ENCODE data around the gene MOB3A. TPM values are rescaled to one million over a fixed set of nuclear protein-coding genes. Genes with fewer than 3 reads are reported as not detected.

Gene MOB3A
- total and polyA plus RNA-seq, 9 of the 15 experiments (the other 6 are each of a cell fraction or from before 2014, with no cell fraction given) = 1.1 to 24.1 (median 6.0) TPM

GRCh38 chr19:2096480-2097202, 515 bp upstream of the MOB3A start, which contains the start of gene IZUMO4 (continued):
- TF ChIP-seq MXI1 (IDR thresholded peaks at IDR 0.05; ENCODE audit: low read depth, low read length) (peak; percentile 88; the same call in 1 of the 2 replicates), CEBPG (CRISPR knock-in tag; IDR thresholded peaks at IDR 0.05) (no peak), CEBPG (tag; conservative IDR thresholded peaks at IDR 0.05 in 1 of 2, IDR thresholded peaks at IDR 0.05 in 1 of 2) (no peak), KDM1A (IDR thresholded peaks at IDR 0.05) (no peak), RCOR1 (IDR thresholded peaks at IDR 0.05; ENCODE audit: borderline replicate concordance in 1 of 2, low read depth in 2 of 2, low read length in 2 of 2) (no peak), ZKSCAN1 (IDR thresholded peaks at IDR 0.05; ENCODE audit: low read depth, low read length) (0 out of 2 replicates have a peak, but pooled peaks have one; percentile 10), RBBP5 (IDR thresholded peaks at IDR 0.05; ENCODE audit: borderline replicate concordance, insufficient read depth, low read length, poor library complexity, severe bottlenecking) (no peak), RBM22 (IDR thresholded peaks at IDR 0.05; ENCODE audit: low read depth, low read length, poor library complexity, severe bottlenecking) (peak; percentile 86), NRF1 (conservative IDR thresholded peaks at IDR 0.05 in 1 of 2, IDR thresholded peaks at IDR 0.05 in 1 of 2) (peak; percentile 94 to 95), PKNOX1 (IDR thresholded peaks at IDR 0.05) (0 out of 2 replicates have a peak, but pooled peaks have one; percentile 25), FIP1L1 (IDR thresholded peaks at IDR 0.05; ENCODE audit: low read depth, low read length, poor library complexity, severe bottlenecking) (no peak), CREB1 (IDR thresholded peaks at IDR 0.05) (0 out of 2 replicates have a peak, but pooled peaks have one; percentile 10), CREB1 (CRISPR knock-in tag; IDR thresholded peaks at IDR 0.05) (no peak; the same call in 1 of the 2 replicates), RBM14 (IDR thresholded peaks at IDR 0.05; ENCODE audit: borderline replicate concordance, insufficient read depth, low read depth, low read length) (no peak), BRF2 (IDR thresholded peaks at IDR 0.05; ENCODE audit: borderline replicate concordance, insufficient read depth, insufficient read length) (no peak), JUN (IDR thresholded peaks at IDR 0.05; ENCODE audit: borderline replicate concordance, low read depth, low read length) (no peak), JUN (CRISPR knock-in tag; IDR thresholded peaks at IDR 0.05; ENCODE audit: borderline replicate concordance) (no peak), XRCC5 (IDR thresholded peaks at IDR 0.05; ENCODE audit: low read depth, low read length) (no peak; the same call in 1 of the 2 replicates), ID3 (CRISPR knock-in tag; IDR thresholded peaks at IDR 0.05) (no peak), ID3 (tag; IDR thresholded peaks at IDR 0.05) (no peak), PTTG1 (tag; IDR thresholded peaks at IDR 0.05; ENCODE audit: low read depth) (no peak), VEZF1 (CRISPR knock-in tag; IDR thresholded peaks at IDR 0.05) (peak; percentile 39; the same call in 1 of the 2 replicates), POLR2AphosphoS5 (IDR thresholded peaks at IDR 0.05; ENCODE audit: control insufficient read depth, insufficient read depth, low read depth, low read length) (no peak)

All from K562 (cell line).